GM18505 (cell line): ENCODE data around the gene RRBP1.

Experiments
- ATAC-seq: cut with Tn5 transposase; IDR thresholded peaks from one replicate; pipeline ENCODE4 v1.9.1; 2021; ENCODE audit not compliant: unreplicated experiment
- POLR2A ChIP-seq: IDR thresholded peaks from 4 replicates; pipeline ENCODE4 v1.6.1; 2011; ENCODE audit warnings: borderline replicate concordance; ENCODE audit not compliant: insufficient read depth, insufficient read length; ENCODE audit errors: extremely low read depth

RRBP1 gene

GRCh38 chr20:17698384-17698783, 16.3 kb upstream of the RRBP1 start:
- TF ChIP-seq POLR2A = no peak
- ATAC-seq = no peak

GRCh38 chr20:17697171-17697570, 15.1 kb upstream of the RRBP1 start:
- no peak for ATAC-seq
- no peak for TF ChIP-seq POLR2A

GRCh38 chr20:17696287-17696686, 14.2 kb upstream of the RRBP1 start:
- no peak for TF ChIP-seq POLR2A

DNA sequence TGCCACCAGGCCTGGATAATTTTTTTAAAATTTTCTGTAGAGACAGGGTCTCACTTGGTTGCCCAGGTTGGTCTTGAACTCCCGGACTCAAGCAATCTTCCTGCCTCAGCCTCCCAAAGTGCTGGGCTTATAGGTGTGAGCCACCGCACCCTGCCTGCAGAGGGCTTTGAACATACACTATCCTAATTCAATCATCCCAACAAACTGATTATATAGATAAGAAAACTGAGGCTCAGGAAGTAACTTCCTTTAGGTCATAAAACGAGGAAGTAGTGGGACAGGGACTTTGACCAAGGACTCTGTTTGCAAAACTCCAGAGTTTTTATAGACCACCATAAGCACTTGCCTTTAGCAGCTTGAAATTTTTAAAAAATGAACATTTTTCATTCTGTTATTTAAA, 12.7 kb upstream of the RRBP1 start:
- ATAC-seq = no peak
- no peak for TF ChIP-seq POLR2A

More at GRCh38 chr20:17696287-17696686, 14.2 kb upstream of the RRBP1 start:
- ATAC-seq = no peak

DNA sequence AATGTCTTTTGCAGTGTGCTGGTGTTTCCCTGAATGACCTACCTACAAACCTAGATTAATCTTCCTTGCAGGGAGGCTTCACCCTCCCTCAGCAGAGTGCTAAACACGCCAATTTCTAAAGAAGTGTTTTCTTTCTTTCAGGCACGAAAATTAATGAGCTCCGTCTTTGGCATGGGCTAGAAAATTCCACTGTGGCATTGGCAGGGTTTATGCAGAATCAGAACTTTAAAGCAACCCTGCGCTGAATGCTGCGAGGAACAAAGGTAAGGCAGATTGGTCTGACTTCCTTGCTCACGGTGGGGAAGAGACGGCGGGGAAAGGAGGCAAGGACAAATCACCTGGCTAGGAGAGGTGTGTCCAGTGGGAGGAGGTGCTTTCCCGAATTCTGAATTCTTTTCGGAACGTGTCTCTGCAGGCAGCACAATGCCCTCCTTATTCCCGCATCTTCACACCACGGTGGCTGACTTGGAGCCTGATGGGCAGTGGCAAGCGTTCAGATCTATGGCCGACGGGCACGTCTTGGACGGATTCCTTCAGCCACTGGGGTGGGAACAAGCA, 11.5 kb upstream of the RRBP1 start:
- TF ChIP-seq POLR2A = no peak
- ATAC-seq = no peak

GRCh38 chr20:17691758-17692157, 9.7 kb upstream of the RRBP1 start:
- no peak for TF ChIP-seq POLR2A
- ATAC-seq = no peak

- no peak for ATAC-seq
- no peak for TF ChIP-seq POLR2A
Measured at GRCh38 chr20:17690144-17690543, 8.1 kb upstream of the RRBP1 start.

DNA sequence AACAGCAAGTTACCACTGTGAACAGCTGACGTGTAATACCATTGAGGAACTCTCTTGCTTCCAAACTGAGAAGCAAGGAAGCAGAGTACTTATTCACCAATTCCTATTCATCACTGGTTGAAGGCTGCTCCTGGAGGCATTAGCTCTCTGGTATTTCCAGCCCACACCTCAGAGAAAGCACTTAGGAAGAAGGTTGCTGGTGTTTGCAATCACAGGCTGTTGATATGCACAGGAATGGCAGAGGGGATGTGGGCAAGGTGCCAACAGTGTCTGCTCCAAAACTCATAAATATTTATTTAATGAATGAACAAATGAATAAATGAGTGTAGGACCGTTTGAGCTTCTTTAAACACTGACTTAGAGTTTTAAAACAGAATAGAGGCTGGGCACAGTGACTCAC, 6.9 kb upstream of the RRBP1 start:
- no peak for ATAC-seq
- TF ChIP-seq POLR2A = no peak

DNA sequence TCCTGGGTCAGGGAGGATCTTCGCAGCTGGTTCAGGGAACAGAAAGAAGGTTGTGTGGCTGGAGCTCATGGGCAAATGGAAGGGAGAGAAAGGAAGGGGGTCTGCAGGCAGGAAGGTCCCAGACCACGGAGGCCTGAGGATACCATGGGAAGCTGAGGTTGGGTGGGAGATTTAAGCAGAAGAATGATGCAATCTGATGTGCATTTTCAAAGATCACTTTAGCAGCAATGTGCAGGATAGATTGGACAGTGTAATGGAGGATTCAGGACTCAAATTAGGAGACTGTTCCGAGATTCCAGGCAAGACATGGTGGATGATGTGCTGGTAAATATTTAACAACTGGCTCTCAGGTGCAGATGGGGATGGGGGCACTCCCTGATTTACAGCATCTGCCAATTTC, 5.8 kb upstream of the RRBP1 start:
- no peak for TF ChIP-seq POLR2A
- no peak for ATAC-seq

DNA sequence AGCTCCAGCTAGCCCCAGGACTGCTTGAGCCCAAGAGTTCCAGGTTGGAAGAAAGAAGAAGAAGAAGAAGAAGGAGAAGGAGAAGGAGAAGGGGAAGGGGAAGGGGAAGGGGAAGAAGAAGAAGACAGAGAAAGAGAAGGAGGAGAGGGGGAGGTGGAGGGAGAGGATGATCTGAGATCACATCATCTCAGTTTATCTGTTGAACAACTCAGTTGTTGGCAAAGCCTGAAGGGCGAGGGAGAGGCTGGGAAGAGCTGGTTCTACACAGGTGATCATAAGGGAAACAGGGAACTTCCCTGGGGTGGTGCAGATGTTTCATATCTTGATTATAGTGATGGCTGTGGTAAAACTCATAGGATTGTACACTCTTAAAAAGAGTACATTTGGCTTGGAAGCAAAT, 3.1 kb upstream of the RRBP1 start:
- ATAC-seq = no peak

DNA sequence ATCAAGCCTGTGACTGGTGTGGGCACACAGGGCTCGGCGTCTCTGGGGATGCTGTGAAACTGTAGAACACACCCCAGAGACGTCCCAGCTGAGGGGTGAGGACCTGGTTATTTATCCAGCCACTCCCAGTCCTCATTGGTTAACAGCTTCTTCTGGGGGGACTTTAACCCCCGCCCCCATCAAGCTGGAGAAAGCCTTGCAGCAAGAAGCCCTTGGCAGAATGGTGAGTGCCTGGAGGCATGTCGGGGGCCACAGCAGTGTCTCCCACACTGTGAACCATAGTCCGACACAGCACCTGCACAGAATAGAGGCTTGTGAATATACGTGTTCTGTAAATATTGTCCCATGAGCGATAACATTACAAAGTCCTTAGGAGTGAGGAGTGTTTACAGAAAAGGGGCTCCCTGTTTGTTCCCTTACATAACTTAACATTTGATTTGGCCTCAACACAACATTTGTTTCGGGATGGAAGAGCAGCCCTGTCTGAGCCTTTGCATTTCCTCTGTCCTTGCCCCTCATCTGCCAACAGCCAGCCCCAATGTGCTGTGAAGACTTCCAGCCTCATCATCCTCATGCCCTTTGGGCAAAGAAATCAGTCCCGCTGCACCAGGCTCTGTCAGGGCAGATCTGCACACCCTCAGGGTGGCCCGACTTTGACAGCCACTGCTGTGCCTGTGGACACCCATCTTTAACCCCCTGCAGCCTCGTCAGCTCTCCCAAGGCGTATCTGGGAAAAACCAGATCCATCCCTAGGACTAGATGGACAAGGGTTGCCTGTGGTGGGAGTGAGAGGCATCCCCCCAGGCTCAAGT, 2.2 kb upstream of the RRBP1 start:
- no peak for TF ChIP-seq POLR2A
- ATAC-seq = no peak

More for the DNA sequence above, 3.1 kb upstream of the RRBP1 start:
- no peak for TF ChIP-seq POLR2A

- no peak for ATAC-seq
- no peak for TF ChIP-seq POLR2A
Measured at GRCh38 chr20:17683218-17684076, 1.4 kb upstream of the RRBP1 start.

GRCh38 chr20:17682889-17683198, 802 bp upstream of the RRBP1 start:
- ATAC-seq = no peak
- no peak for TF ChIP-seq POLR2A

GRCh38 chr20:17681726-17682102, 328 bp downstream of the RRBP1 start:
- peak; percentile 12 for ATAC-seq
- no peak for TF ChIP-seq POLR2A
